K562 (cell line): ENCODE data around the gene RPL29.

Source experiments
- ETS2 ChIP-seq: IDR thresholded peaks from 2 replicates; pipeline ENCODE4 v1.6.1; 2016; ENCODE audit warnings: borderline replicate concordance, missing genetic modification characterization, mild to moderate bottlenecking, moderate library complexity, missing compliant biosample characterization; ENCODE audit not compliant: poor library complexity, severe bottlenecking
- ETV6 ChIP-seq, 3 experiments: fragments of 150-350 bp in 1 of 3; sonication (generic) in 1 of 3; formaldehyde crosslinking in 1 of 3; IDR thresholded peaks; 2 replicates each; pipeline versions ENCODE4 v1.6.1 to v1.8.0; 2014 to 2022; ENCODE audit warnings: borderline replicate concordance in 2 of 3, low read depth in 2 of 3, antibody characterized with exemption in 1 of 3, low read length in 1 of 3, mild to moderate bottlenecking in 1 of 3, missing genetic modification reagents in 1 of 3
- EZH2 ChIP-seq: IDR thresholded peaks from 2 replicates; pipeline ENCODE4 v1.6.1; 2012; ENCODE audit warnings: low read depth, mild to moderate bottlenecking, inconsistent platforms, low read length, borderline replicate concordance
- SP1 ChIP-seq: sonication (generic); formaldehyde crosslinking; IDR thresholded peaks from 2 replicates; pipeline ENCODE4 v1.8.1; 2022; ENCODE audit warnings: mild to moderate bottlenecking, missing genetic modification reagents
- ZBTB33 ChIP-seq: sonication (generic); formaldehyde crosslinking; IDR thresholded peaks from 2 replicates; pipeline ENCODE4 v1.8.1; 2023; ENCODE audit warnings: mild to moderate bottlenecking, missing genetic modification reagents

GRCh38 chr3:52006820-52007133, 11.1 kb upstream of the RPL29 start:
- no peak for TF ChIP-seq ETS2 (tag)
- TF ChIP-seq ETV6 (IDR thresholded peaks at IDR 0.05; ENCODE audit: borderline replicate concordance in 1 of 2, low read depth in 2 of 2, low read length in 1 of 2): no peak
- TF ChIP-seq ETV6 (CRISPR knock-in tag; IDR thresholded peaks at IDR 0.05; ENCODE audit: borderline replicate concordance): no peak
- no peak for TF ChIP-seq ZBTB33 (CRISPR knock-in tag)
- no peak for TF ChIP-seq SP1 (CRISPR knock-in tag)
- TF ChIP-seq EZH2: no peak
